Esophagus muscularis mucosa (tissue), 4 donors: Measurements from ENCODE around the gene EIF6.

Experiments
- EP300 ChIP-seq: sonication (generic); formaldehyde crosslinking; IDR thresholded peaks from one replicate; pipeline ENCODE4 v1.6.1; 2017; ENCODE audit warnings: antibody characterized with exemption
- POLR2A ChIP-seq: fragments of 450-650 bp; IDR thresholded peaks from one replicate; pipeline ENCODE4 v1.6.1; 2017; ENCODE audit warnings: antibody characterized with exemption, moderate library complexity, mild to moderate bottlenecking, low read depth
- POLR2AphosphoS5 ChIP-seq, 2 donors: sonication (generic); formaldehyde crosslinking; IDR thresholded peaks; one replicate each; pipeline ENCODE4 v1.6.1; 2017; ENCODE audit warnings: antibody characterized with exemption in 2 of 2
- TF ChIP-seq, protein P1 (sequence below), 3 experiments: fragments of 200-600 bp in 2 of 3; fragments of 450-650 bp in 1 of 3; sonication (generic) in 2 of 3; IDR thresholded peaks; one replicate each; pipeline ENCODE4 v1.5.1; 2017 to 2019; ENCODE audit warnings: antibody characterized with exemption in 3 of 3, mild to moderate bottlenecking in 2 of 3, moderate library complexity in 1 of 3

DNA sequence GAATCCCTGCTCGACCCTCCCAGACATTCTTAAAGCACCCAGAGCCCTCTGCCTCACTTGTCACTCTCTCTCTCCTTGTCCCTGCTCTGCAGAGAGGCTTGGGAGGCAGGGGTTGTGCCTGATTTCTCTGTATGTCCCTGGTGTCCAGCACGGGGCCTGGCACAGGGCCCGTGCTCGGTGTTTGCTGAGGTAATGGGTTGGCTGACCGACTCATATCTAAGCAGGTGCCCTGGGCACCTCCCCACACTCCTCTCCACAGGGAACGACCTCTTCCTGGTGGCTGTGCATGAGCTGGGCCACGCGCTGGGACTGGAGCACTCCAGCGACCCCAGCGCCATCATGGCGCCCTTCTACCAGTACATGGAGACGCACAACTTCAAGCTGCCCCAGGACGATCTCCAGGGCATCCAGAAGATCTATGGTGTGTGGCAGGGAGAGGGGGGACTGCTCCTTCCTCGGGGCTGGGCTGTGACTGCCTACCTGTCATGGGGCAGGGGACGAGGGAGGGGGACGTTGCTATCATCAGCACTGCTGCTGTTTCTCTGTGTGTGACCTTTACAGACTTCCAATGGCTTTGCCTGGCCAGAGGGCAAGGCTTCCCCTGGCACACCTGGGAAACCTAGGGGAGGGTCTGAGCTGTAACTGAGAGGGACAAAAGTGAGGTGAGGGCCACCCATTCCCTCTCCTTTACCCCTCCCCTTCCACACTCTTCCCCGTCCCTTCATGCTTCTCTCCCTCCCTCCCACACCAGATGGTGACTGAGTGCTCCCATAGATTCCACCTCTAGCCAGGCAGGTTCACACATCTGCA lies 20.8 kb downstream of the EIF6 start:
- TF ChIP-seq POLR2AphosphoS5 (IDR thresholded peaks at IDR 0.05), result no peak
- TF ChIP-seq, protein P1, sequence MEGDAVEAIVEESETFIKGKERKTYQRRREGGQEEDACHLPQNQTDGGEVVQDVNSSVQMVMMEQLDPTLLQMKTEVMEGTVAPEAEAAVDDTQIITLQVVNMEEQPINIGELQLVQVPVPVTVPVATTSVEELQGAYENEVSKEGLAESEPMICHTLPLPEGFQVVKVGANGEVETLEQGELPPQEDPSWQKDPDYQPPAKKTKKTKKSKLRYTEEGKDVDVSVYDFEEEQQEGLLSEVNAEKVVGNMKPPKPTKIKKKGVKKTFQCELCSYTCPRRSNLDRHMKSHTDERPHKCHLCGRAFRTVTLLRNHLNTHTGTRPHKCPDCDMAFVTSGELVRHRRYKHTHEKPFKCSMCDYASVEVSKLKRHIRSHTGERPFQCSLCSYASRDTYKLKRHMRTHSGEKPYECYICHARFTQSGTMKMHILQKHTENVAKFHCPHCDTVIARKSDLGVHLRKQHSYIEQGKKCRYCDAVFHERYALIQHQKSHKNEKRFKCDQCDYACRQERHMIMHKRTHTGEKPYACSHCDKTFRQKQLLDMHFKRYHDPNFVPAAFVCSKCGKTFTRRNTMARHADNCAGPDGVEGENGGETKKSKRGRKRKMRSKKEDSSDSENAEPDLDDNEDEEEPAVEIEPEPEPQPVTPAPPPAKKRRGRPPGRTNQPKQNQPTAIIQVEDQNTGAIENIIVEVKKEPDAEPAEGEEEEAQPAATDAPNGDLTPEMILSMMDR (IDR thresholded peaks at IDR 0.05), result no peak
- no peak for TF ChIP-seq POLR2A
- no peak for TF ChIP-seq EP300
